DND-41 (cell line): ENCODE data around the gene RSPH6A.

Source experiments
- CTCF ChIP-seq: IDR thresholded peaks from 2 replicates; pipeline ENCODE4 v1.5.1; 2012; ENCODE audit warnings: borderline replicate concordance, low read length, moderate library complexity, mild to moderate bottlenecking; ENCODE audit not compliant: poor library complexity, severe bottlenecking; ENCODE audit errors: extremely low read depth
- EZH2 ChIP-seq: IDR thresholded peaks from 3 replicates; pipeline ENCODE4 v1.6.1; 2012; ENCODE audit warnings: borderline replicate concordance, low read depth, mild to moderate bottlenecking, moderate library complexity, low read length, inconsistent platforms; ENCODE audit not compliant: severe bottlenecking

DNA sequence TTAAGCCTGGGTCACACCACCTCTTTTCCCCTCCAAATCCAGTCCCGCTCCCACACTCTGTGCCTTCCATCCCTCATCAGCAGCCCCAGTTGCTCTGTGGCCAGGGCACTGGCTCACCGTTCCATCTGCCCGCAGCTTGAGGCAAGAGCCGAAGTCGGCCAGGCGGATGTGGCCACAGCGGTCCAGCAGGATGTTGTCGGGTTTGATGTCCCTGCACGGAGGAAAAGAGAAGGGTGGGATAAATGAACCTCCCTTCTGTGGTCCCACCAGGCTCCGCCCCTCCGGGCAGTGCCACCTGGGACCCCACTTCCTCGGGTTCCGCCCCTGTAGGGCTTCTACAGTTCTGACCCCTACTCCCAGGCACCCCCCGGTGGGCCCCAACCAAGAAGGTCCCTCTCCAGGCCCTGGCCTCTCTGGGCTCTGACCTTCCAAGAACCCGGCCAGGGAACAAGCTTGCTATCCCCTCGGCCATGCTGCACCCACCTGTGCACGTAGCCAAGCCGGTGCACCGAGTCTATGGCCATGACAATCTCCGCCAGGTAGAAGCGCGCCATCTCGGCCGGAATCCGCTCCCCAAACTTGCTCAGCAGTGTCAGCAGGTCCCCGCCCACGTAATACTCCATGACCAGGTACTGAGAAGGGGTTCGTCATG lies 37.0 kb downstream of the RSPH6A start:
- TF ChIP-seq EZH2 (no peak), CTCF (no peak)
